SK-N-SH (cell line): ENCODE measurements around the gene ITPA. TPM values are rescaled to one million over a fixed set of nuclear protein-coding genes. Genes with fewer than 3 reads are reported as not detected.

Experiments used
- CTCF ChIA-PET: fragments of 300-600, 350-600 bp; formaldehyde crosslinking; extraction: SDS; loops from one replicate; lab custom pipeline; 2021; lab: Yijun Ruan, JAX
- POLR2A ChIA-PET: fragments of 350-600 bp; sonication (Branson Sonifier 250); formaldehyde crosslinking; extraction: SDS; loops from one replicate; lab custom pipeline; 2020; ENCODE audit warnings: antibody characterized with exemption, inconsistent platforms; lab: Yijun Ruan, JAX
- DNase-seq: peaks from one replicate; pipeline ENCODE4 v3.0.0; 2012
- H2AFZ ChIP-seq: fragments of 200-600 bp; sonication (generic); 2 replicates; pipeline ENCODE4 v1.8.1; 2016; ENCODE audit warnings: antibody characterized with exemption, mild to moderate bottlenecking, low read depth
- H3F3A ChIP-seq: fragments of 200-600 bp; sonication (generic); replicated peaks from 2 replicates; pipeline ENCODE3; 2016; ENCODE audit warnings: antibody characterized with exemption, mild to moderate bottlenecking; ENCODE audit not compliant: insufficient read depth
- H3K27ac ChIP-seq, 2 experiments: fragments of 200-500 bp in 1 of 2; fragments of 200-600 bp in 1 of 2; sonication (Bioruptor generic) in 1 of 2; sonication (generic), shearing (Covaris generic) in 1 of 2; 2 replicates each; pipeline versions ENCODE4 v1.5.1 to v1.6.1; 2014 to 2016; ENCODE audit warnings: low read depth in 2 of 2, inconsistent platforms in 1 of 2, low read length in 1 of 2, mild to moderate bottlenecking in 1 of 2, mixed read lengths in 1 of 2
- H3K27me3 ChIP-seq: fragments of 200-600 bp; sonication (generic), shearing (Covaris generic); 2 replicates; pipeline ENCODE4 v1.6.1; 2016; ENCODE audit warnings: mixed run types; ENCODE audit not compliant: insufficient read depth
- H3K36me3 ChIP-seq, 2 experiments: fragments of 200-500 bp in 1 of 2; fragments of 200-600 bp in 1 of 2; sonication (Bioruptor generic) in 1 of 2; sonication (generic) in 1 of 2; replicated peaks in 1 of 2; 2 replicates each; pipeline versions ENCODE3 to v1.5.1; 2014 to 2016; ENCODE audit warnings: low read length in 1 of 2, mild to moderate bottlenecking in 1 of 2; ENCODE audit not compliant: insufficient read depth in 2 of 2, control insufficient read depth in 1 of 2
- H3K4me1 ChIP-seq, 2 experiments: fragments of 200-500 bp in 1 of 2; fragments of 200-600 bp in 1 of 2; sonication (Bioruptor generic) in 1 of 2; sonication (generic), shearing (Covaris generic) in 1 of 2; 2 replicates each; pipeline versions ENCODE4 v1.5.1 to v1.6.1; 2014 to 2016; ENCODE audit warnings: low read depth in 1 of 2, low read length in 1 of 2, mixed run types in 1 of 2; ENCODE audit not compliant: insufficient read depth in 2 of 2, control insufficient read depth in 1 of 2
- H3K4me2 ChIP-seq: fragments of 200-600 bp; sonication (generic), shearing (Covaris generic); 2 replicates; pipeline ENCODE4 v1.6.1; 2017; ENCODE audit warnings: mixed run types
- H3K4me3 ChIP-seq, 2 experiments: fragments of 200-500 bp in 1 of 2; fragments of 200-600 bp in 1 of 2; sonication (Bioruptor generic) in 1 of 2; sonication (generic), shearing (Covaris generic) in 1 of 2; 2 replicates each; pipeline versions ENCODE4 v1.5.1 to v1.8.1; 2014 to 2016; ENCODE audit warnings: low read depth in 2 of 2, inconsistent platforms in 1 of 2, low read length in 1 of 2, mild to moderate bottlenecking in 1 of 2, mixed read lengths in 1 of 2, moderate library complexity in 1 of 2
- H3K79me2 ChIP-seq: fragments of 200-600 bp; sonication (generic); 2 replicates; pipeline ENCODE4 v1.8.1; 2017; ENCODE audit warnings: mild to moderate bottlenecking; ENCODE audit not compliant: insufficient read depth
- H3K9ac ChIP-seq: fragments of 200-600 bp; sonication (generic); 2 replicates; pipeline ENCODE4 v1.6.1; 2017; ENCODE audit warnings: mixed run types
- H3K9me2 ChIP-seq: fragments of 200-600 bp; sonication (generic); 2 replicates; pipeline ENCODE4 v1.6.1; 2017; ENCODE audit warnings: mixed run types
- H3K9me3 ChIP-seq: fragments of 200-600 bp; sonication (generic); 2 replicates; pipeline ENCODE4 v1.6.1; 2017; ENCODE audit warnings: mixed run types, mild to moderate bottlenecking, moderate library complexity
- H4K20me1 ChIP-seq: fragments of 200-600 bp; sonication (generic); 2 replicates; pipeline ENCODE4 v1.6.1; 2017; ENCODE audit warnings: mild to moderate bottlenecking, mixed run types; ENCODE audit not compliant: insufficient read depth
- ELF1 ChIP-seq: IDR thresholded peaks from 2 replicates; pipeline ENCODE4 v1.4.0; 2012
- EP300 ChIP-seq, 2 experiments: IDR thresholded peaks; 2 replicates each; pipeline versions ENCODE4 v1.4.0 to v1.6.1; 2012; ENCODE audit warnings: borderline replicate concordance in 1 of 2, low read depth in 1 of 2, low read length in 1 of 2
- EZH2phosphoT487 ChIP-seq: fragments of 200-600 bp; sonication (generic); IDR thresholded peaks from 2 replicates; pipeline ENCODE4 v1.6.1; 2017; ENCODE audit warnings: low read depth, mixed run types, mild to moderate bottlenecking, antibody characterized with exemption, moderate library complexity, borderline replicate concordance
- FOXM1 ChIP-seq: IDR thresholded peaks from 2 replicates; pipeline ENCODE4 v1.4.0; 2012; ENCODE audit warnings: low read depth, mild to moderate bottlenecking
- GABPA ChIP-seq: IDR thresholded peaks from 2 replicates; pipeline ENCODE4 v1.4.0; 2012; ENCODE audit warnings: low read depth, mild to moderate bottlenecking
- GATA2 ChIP-seq: sonication (generic); formaldehyde crosslinking; IDR thresholded peaks from 2 replicates; pipeline ENCODE4 v1.5.0; 2020; ENCODE audit warnings: mild to moderate bottlenecking, missing genetic modification reagents
- JUND ChIP-seq: IDR thresholded peaks from 2 replicates; pipeline ENCODE4 v1.4.0; 2012
- MXI1 ChIP-seq: IDR thresholded peaks from 2 replicates; pipeline ENCODE4 v1.6.1; 2012; ENCODE audit warnings: mild to moderate bottlenecking, low read depth, low read length, improper control_type of control experiment
- NFIC ChIP-seq: IDR thresholded peaks from 2 replicates; pipeline ENCODE4 v1.4.0; 2012; ENCODE audit warnings: borderline replicate concordance
- NRF1 ChIP-seq: IDR thresholded peaks from 2 replicates; pipeline ENCODE4 v1.6.1; 2012; ENCODE audit warnings: low read depth, mild to moderate bottlenecking, low read length
- POLR2AphosphoS5 ChIP-seq: IDR thresholded peaks from 2 replicates; pipeline ENCODE4 v1.6.1; 2012; ENCODE audit warnings: low read depth, low read length
- RAD21 ChIP-seq: IDR thresholded peaks from 2 replicates; pipeline ENCODE4 v1.6.1; 2012; ENCODE audit warnings: mild to moderate bottlenecking, low read length
- RXRA ChIP-seq: IDR thresholded peaks from 2 replicates; pipeline ENCODE4 v1.4.0; 2012; ENCODE audit warnings: low read depth, mild to moderate bottlenecking, borderline replicate concordance
- SMC3 ChIP-seq: IDR thresholded peaks from 2 replicates; pipeline ENCODE4 v1.6.1; 2012; ENCODE audit warnings: low read depth, low read length, improper control_type of control experiment
- TCF12 ChIP-seq: IDR thresholded peaks from 2 replicates; pipeline ENCODE4 v1.4.0; 2012
- TEAD4 ChIP-seq: IDR thresholded peaks from 2 replicates; pipeline ENCODE4 v1.4.0; 2012; ENCODE audit warnings: mild to moderate bottlenecking, borderline replicate concordance; ENCODE audit not compliant: insufficient read depth
- WGBS: methylation state at CpG from one replicate; pipeline ENCODE4 v1.1.6; 2017; ENCODE audit warnings: low lambda C conversion rate; 5-methylcytosine and 5-hydroxymethylcytosine counted together
- polyA plus RNA-seq, 3 experiments: library from polyadenylated mRNA; depleted of rRNA; stranded (reverse); fragments of >200 nt; gene quantifications; 2 replicates each; pipeline ENCODE4 v1.2.3, GENCODE V29; 2012
- TF ChIP-seq, protein P1 (sequence below): fragments of 150-350 bp; IDR thresholded peaks from 2 replicates; pipeline ENCODE4 v1.6.1; 2016; ENCODE audit warnings: mild to moderate bottlenecking, low read depth, low read length
- TF ChIP-seq, protein P2 (sequence below): fragments of 150-350 bp; IDR thresholded peaks from 2 replicates; pipeline ENCODE4 v1.6.1; 2017; ENCODE audit warnings: antibody characterized with exemption, low read length, low read depth, borderline replicate concordance
- TF ChIP-seq, protein P3 (sequence below): IDR thresholded peaks from 2 replicates; pipeline ENCODE4 v1.6.1; 2012; ENCODE audit warnings: mild to moderate bottlenecking, low read depth, low read length, moderate library complexity

Gene ITPA
- polyA plus RNA-seq, 1 of the 3 experiments (the other 2 are of a cell fraction): 66.7 TPM

DNA sequence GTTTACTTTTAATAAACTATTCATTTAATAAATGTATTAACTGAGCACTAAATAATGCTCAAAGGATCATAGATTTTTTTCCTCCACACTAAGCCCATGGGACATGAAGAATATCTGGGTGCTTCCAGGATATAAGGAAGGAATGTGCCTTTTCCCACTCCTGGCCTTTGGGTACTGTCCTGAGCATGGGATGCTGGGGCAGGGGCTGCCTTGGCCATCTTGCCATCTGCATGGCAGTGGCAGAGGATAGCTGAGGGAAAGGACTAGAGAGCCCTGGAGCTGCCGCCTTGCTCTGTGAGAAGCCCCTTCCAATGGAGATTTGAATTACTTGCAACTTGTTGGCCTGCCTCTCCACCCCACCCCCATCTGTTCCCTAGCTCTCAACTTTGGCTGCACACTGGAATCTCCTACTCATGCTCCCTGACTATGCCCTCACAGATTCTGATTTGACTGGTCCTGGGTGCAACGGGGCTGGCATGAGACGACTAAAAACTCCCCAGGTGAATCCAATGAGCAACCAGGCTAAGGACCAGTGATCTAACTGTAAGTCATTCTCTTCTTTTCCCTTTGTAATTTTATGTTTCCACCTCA lies 20.4 kb upstream of the ITPA start:
- Histone ChIP-seq H3K4me2 (no peak overlapping the region), H3K79me2 (no peaks in the 10 kb centered on the region), H3K27ac (no peak overlapping the region), H3K27me3 (no peaks in the 10 kb centered on the region), H3K9me2 (no peaks in the 10 kb centered on the region), H3F3A (peaks cover 2% of the 10 kb centered on the region), H3K4me3 (no peak overlapping the region), H4K20me1 (no peaks in the 10 kb centered on the region), H3K9me3 (no peaks in the 10 kb centered on the region), H3K4me1 (no peaks in the 10 kb centered on the region), H3K36me3 (peaks cover 0 to 41% of the 10 kb centered on the region in 2 experiments), H3K9ac (no peak overlapping the region), H2AFZ (no peak overlapping the region)
- 92% methylated on average over 3 of the region's 3 CpGs for WGBS
- no peak for DNase-seq
- POLR2A ChIA-PET: no interaction called here
- CTCF ChIA-PET: interaction anchor here (0.6 to 0.9 kb wide), 2 partner anchors 83 to 498 kb away, joined by 3 read pairs; no protein-coding TSS in a partner anchor
- TF ChIP-seq, protein P1, sequence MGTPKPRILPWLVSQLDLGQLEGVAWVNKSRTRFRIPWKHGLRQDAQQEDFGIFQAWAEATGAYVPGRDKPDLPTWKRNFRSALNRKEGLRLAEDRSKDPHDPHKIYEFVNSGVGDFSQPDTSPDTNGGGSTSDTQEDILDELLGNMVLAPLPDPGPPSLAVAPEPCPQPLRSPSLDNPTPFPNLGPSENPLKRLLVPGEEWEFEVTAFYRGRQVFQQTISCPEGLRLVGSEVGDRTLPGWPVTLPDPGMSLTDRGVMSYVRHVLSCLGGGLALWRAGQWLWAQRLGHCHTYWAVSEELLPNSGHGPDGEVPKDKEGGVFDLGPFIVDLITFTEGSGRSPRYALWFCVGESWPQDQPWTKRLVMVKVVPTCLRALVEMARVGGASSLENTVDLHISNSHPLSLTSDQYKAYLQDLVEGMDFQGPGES: no peak
- TF ChIP-seq RXRA (no peak), GABPA (no peak), POLR2AphosphoS5 (no peak), SMC3 (no peak), EP300 (IDR thresholded peaks at IDR 0.05; ENCODE audit: borderline replicate concordance in 1 of 2, low read depth in 1 of 2, low read length in 1 of 2) (no peak), JUND (no peak), FOXM1 (no peak), EZH2phosphoT487 (no peak), NFIC (no peak), MXI1 (no peak), TCF12 (no peak), TEAD4 (no peak), GATA2 (CRISPR knock-in tag) (no peak), NRF1 (no peak), RAD21 (no peak), ELF1 (no peak)
- TF ChIP-seq, protein P2, sequence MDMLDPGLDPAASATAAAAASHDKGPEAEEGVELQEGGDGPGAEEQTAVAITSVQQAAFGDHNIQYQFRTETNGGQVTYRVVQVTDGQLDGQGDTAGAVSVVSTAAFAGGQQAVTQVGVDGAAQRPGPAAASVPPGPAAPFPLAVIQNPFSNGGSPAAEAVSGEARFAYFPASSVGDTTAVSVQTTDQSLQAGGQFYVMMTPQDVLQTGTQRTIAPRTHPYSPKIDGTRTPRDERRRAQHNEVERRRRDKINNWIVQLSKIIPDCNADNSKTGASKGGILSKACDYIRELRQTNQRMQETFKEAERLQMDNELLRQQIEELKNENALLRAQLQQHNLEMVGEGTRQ: no peak
- TF ChIP-seq, protein P3, sequence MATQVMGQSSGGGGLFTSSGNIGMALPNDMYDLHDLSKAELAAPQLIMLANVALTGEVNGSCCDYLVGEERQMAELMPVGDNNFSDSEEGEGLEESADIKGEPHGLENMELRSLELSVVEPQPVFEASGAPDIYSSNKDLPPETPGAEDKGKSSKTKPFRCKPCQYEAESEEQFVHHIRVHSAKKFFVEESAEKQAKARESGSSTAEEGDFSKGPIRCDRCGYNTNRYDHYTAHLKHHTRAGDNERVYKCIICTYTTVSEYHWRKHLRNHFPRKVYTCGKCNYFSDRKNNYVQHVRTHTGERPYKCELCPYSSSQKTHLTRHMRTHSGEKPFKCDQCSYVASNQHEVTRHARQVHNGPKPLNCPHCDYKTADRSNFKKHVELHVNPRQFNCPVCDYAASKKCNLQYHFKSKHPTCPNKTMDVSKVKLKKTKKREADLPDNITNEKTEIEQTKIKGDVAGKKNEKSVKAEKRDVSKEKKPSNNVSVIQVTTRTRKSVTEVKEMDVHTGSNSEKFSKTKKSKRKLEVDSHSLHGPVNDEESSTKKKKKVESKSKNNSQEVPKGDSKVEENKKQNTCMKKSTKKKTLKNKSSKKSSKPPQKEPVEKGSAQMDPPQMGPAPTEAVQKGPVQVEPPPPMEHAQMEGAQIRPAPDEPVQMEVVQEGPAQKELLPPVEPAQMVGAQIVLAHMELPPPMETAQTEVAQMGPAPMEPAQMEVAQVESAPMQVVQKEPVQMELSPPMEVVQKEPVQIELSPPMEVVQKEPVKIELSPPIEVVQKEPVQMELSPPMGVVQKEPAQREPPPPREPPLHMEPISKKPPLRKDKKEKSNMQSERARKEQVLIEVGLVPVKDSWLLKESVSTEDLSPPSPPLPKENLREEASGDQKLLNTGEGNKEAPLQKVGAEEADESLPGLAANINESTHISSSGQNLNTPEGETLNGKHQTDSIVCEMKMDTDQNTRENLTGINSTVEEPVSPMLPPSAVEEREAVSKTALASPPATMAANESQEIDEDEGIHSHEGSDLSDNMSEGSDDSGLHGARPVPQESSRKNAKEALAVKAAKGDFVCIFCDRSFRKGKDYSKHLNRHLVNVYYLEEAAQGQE: no peak
